ENCODE data around the gene SNRPE.
"Not testable (repeated sequence)": the region's sequence is repeated elsewhere in the genome, so short reads cannot be mapped to it uniquely, and the experiment has no call there.

Gene SNRPE

GRCh38 chr1:203861379-203862184 is at the start of gene SNRPE:
Gene SNRPE (plus strand): TSS chr1:203861599. CDS start chr1:203861660, 61 bp downstream.
- peak; percentile 97 for DNase-seq (ENCODE audit: low spot score)

GRCh38 chr1:203813581-203814341 is 47.6 kb upstream of the SNRPE start:
- no peak for DNase-seq (ENCODE audit: low spot score)

- no peak for DNase-seq (ENCODE audit: low spot score)
These were observed 43.0 kb upstream of the SNRPE start for GRCh38 chr1:203818399-203818798.

GRCh38 chr1:203823306-203823705 is 38.1 kb upstream of the SNRPE start:
- no peak for DNase-seq (ENCODE audit: low spot score)

- DNase-seq (ENCODE audit: low spot score) = no peak
These were observed 35.2 kb upstream of the SNRPE start for GRCh38 chr1:203826175-203826574.

- DNase-seq (ENCODE audit: low spot score) = no peak
These were observed 33.4 kb upstream of the SNRPE start for GRCh38 chr1:203828002-203828401.

- DNase-seq (ENCODE audit: low spot score) = no peak
These were observed 32.9 kb upstream of the SNRPE start for GRCh38 chr1:203828503-203828902.

- DNase-seq (ENCODE audit: low spot score) = not testable (repeated sequence)
These were observed 32.2 kb upstream of the SNRPE start for GRCh38 chr1:203829247-203829646.

GRCh38 chr1:203835476-203835875 is 25.9 kb upstream of the SNRPE start:
- DNase-seq (ENCODE audit: low spot score) = no peak

GRCh38 chr1:203839081-203839480 is 22.3 kb upstream of the SNRPE start:
- no peak for DNase-seq (ENCODE audit: low spot score)

GRCh38 chr1:203840208-203840808 is 21.1 kb upstream of the SNRPE start:
- no peak for DNase-seq (ENCODE audit: low spot score)

- DNase-seq (ENCODE audit: low spot score) = no peak
These were observed 18.9 kb upstream of the SNRPE start for GRCh38 chr1:203842559-203842876.

GRCh38 chr1:203843435-203843834 is 18.0 kb upstream of the SNRPE start:
- no peak for DNase-seq (ENCODE audit: low spot score)

GRCh38 chr1:203853112-203853511 is 8.3 kb upstream of the SNRPE start:
- not testable (repeated sequence) for DNase-seq (ENCODE audit: low spot score)

GRCh38 chr1:203858055-203858454 is 3.3 kb upstream of the SNRPE start:
- no peak for DNase-seq (ENCODE audit: low spot score)

GRCh38 chr1:203858975-203859374 is 2.4 kb upstream of the SNRPE start:
- DNase-seq (ENCODE audit: low spot score) = no peak

- DNase-seq (ENCODE audit: low spot score) = peak; percentile 49
These were observed 888 bp upstream of the SNRPE start for GRCh38 chr1:203860396-203861025.

- no peak for DNase-seq (ENCODE audit: low spot score)
These were observed 6.4 kb downstream of the SNRPE start for GRCh38 chr1:203867802-203868201.

- no peak for DNase-seq (ENCODE audit: low spot score)
These were observed 8.8 kb downstream of the SNRPE start for GRCh38 chr1:203870245-203870644.

GRCh38 chr1:203871114-203871880 is 9.9 kb downstream of the SNRPE start:
- peak; percentile 71 for DNase-seq (ENCODE audit: low spot score)

- DNase-seq (ENCODE audit: low spot score) = no peak
These were observed 11.7 kb downstream of the SNRPE start for GRCh38 chr1:203873094-203873493.

- DNase-seq (ENCODE audit: low spot score) = no peak
These were observed 17.0 kb downstream of the SNRPE start for GRCh38 chr1:203878422-203878821.

Data from ecto neural progenitor cell (in vitro differentiated cells).